Stimulated activated CD4-positive, alpha-beta T cell treated with anti-CD3 and anti-CD28 coated beads, TNF-alpha, amount 100 ng/mL, for 24 hours (primary cell): ENCODE measurements around the gene METTL25B.

Experiments
- DNase-seq, 3 experiments: peaks; one replicate each; pipeline ENCODE4 v3.0.0-alpha.2; 2020; ENCODE audit warnings: low read depth in 3 of 3

The METTL25B gene

DNA sequence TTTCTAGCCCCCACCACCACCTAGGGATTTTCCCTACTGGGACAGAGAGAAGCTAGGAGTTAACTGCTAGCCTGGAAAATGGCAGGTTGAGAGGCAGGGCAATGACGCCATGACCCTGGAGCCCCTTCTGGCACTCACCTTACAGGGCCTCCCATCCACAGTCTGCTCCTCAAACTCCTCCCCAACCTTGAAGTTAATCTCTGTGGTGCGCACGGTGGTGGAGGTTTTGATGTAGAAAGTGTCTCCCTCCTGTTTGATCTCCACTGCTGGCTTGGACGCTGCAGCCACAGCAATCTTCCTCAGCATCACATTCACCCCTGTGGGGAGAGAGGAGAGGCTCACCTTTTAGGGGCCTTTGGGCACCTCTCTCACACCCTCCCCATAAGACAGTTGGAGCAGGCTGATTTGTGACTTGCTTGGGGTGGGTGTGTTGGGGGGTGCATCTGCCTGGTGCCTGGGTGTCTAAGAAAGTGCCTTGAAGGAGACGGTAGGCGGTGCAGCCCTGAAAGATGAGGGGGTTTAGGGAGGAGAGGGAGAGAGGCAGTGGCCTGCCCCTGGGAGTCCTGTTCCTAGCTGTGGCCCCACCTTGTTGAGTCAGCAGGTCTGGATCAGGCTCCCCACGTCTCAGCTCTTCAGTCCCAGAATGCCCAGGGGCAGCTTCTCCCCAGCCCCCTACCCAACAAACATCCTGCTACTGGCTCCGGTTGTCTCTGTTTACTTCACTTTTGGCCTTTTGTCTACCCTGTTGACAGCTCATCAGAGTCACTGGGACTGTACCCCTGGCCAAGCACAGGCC is 27.3 kb upstream of the METTL25B start:
- no peak for DNase-seq

DNA sequence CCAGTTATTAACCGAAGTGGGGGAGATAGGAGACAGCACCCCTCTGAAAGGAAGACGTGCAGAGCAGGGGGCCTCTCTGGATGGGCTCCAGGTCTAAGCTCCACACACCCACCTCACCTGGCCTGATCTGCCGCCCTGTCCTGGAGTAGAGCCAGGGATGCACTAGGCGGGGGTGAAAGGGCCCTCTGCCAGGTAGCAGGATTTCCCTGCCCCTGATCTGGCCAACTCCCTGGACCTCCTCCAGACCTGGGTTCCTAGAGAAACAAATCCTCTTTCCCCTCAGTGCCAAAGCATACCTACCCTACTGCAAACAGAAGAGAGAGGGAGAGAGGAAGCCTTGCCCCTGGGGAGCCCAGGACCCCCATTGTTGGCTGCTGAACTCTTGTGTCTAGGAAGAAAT is 24.9 kb upstream of the METTL25B start:
- no peak for DNase-seq

DNA sequence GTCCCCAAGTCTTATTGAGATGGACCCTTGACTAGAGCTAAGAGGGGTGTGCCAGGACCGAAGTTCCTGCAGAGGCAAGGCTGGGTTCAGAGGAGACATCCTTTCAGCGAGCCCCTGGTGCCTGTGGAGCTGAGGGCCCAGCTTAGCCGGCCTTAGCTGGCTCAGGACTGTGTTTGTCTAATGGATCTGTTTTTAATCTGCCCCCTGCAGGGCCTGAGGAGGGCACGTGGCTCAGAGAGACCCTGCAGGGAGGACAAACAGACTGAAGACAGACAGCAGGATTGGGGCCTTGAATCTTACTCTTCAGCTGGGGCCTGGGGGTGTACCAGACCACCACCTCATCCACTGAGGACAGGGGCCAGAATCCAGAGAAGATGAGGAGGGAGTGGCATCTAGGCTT is 24.5 kb upstream of the METTL25B start:
- no peak for DNase-seq

DNA sequence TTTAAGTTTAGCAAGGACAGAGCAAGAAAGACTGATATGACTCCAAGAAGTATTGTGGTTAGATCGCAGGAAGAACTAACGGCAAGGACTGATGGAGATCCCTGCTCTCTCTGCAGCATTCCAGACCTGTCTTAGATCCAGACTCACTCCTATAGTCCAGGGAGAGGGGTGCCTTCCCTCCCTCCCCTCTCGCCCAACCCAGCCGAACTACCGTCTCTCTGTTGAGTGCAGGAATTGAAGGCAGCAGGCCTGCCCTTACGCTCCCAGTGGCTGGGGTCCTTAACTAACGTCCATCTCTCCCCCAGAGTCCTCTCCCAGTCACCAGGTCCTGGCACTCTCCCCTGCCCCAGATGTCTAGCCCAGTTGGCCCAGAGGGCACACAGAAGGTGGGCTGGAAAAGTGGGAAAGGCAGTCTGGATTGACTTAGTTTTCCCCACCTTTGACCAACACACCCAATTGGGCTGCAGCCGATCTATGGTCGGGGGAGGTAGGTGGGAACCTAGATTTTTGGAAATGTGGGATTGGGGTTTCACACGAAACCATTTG is 24.0 kb upstream of the METTL25B start:
- no peak for DNase-seq

DNA sequence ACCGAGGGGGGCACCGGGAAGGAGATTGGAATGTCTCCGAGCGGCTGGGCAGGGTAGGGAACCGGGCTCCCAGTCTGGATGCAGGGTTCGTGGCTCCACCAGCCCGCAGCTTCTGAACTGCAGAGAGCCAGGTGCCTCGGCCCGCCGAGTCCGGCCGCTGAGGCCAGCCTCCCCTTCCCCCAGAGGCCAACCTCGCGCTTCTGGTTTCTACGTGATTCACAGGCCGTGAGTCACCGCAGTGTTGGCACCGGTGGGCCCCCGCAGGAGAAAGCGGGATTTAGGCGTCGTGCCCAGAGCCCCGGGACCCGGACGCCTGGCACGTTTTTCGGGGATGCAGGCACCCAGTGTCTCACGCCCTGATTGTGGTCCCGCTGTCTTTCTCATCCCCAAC is 23.3 kb upstream of the METTL25B start:
- DNase-seq, result peak in 1 of 3 experiments; percentile 48

DNA sequence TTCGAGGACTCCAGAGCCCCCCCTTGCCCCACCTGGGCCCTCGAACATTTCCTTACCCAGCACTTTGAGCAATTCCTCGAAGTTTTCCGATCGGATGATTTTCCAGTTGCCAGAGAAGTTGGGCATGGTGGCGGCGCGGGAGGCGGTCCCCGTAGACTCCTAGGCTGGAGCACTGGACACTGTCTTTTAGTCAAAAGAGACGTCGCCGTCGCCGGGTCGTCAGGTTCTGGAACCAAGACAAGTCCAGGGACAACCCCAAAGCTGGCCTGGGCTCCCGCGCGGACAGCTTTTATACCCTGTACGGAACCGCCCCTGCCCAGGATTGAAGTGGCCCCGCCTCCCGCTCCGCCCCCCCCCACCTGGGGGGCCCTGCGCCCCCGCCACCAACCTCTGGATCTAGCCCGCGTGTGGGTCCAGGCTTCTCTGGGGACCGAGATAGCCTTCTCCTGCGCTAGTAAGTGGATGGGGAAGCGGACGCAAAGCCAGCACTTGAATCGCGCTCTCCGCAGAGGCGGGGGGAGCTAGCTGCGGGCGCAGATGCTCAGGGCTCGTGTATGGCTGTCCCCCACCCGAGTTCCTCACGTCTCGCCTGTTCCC is 22.9 kb upstream of the METTL25B start, which contains the start of gene CRABP2:
CRABP2 (minus strand) TSS at position 263 of the 597 bp plus-strand sequence; CDS start at position 126, 137 bp downstream.
- no peak for DNase-seq

DNA sequence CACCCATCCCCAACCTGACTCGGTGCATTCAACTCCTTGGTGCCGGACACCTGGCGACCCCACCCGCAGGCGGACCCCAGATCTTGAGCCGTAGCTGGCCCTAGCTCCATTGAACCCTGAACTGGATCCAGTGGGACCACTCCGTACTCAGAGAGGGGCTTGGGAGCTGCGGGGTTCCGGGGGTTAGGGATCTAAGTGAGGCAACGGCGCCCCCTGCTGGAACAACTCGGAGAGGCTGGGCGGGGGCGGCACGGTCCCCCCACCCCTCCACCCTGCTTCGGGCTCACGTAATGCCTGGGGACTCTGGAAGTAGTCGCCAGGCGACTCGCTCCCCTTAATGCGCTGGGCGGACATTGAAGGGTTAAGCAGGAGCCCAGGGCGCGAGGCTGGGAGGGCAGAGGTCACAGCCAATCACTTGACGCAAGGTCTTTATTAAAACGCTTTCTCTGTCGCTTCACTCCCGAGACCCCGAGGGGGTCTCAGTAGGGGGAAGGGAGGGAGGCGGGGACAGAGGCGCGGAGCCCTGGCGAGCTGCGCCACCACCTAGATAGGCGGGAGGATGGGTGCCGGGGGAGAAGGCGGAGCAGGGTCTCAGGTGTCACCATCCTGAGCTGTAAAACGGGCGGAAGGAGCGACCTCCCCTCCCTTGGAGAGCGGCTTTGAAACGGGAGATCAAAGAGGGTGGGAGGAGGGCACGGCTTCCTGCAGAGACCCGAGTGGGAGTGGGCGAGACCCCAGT is 22.2 kb upstream of the METTL25B start:
- DNase-seq, result peak; percentile 47 to 69 (median 55)

DNA sequence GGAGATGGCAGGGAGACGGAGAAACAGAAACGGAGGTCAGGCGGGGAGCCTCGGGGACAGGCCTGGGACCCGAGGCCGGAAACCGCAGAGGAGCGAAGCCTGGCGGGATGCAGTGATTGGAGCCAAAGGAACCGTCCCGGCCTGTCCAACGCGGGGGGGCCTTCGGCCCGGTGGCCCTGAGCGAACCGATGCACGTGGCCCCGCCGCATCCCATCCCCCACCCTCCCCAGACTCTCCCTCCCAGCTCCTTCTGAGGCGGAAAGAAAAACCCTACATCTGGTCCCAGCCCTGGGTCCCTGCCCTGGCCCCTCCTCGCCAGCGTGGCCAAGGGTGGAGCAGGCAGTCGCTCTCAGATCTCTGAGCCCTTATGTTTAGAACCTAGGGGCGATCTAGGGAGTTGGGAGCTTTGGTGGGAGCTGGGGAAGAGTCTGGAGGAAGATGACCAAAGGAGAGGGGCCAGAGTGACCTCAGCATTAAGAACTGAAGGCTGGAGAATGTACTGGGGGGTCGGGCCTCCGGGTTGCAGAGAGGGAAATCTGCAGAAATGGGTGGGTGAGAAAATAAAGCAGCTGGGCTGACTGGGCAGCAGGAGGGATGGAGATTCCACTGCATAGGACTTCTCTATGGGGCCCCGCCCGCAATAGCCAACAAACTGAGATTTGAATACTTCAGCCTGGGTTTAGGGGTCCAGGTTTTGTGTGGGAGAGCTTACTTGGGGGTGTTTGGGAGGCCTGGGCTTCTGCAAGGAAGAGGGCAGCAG is 21.4 kb upstream of the METTL25B start:
- DNase-seq, result no peak

DNA sequence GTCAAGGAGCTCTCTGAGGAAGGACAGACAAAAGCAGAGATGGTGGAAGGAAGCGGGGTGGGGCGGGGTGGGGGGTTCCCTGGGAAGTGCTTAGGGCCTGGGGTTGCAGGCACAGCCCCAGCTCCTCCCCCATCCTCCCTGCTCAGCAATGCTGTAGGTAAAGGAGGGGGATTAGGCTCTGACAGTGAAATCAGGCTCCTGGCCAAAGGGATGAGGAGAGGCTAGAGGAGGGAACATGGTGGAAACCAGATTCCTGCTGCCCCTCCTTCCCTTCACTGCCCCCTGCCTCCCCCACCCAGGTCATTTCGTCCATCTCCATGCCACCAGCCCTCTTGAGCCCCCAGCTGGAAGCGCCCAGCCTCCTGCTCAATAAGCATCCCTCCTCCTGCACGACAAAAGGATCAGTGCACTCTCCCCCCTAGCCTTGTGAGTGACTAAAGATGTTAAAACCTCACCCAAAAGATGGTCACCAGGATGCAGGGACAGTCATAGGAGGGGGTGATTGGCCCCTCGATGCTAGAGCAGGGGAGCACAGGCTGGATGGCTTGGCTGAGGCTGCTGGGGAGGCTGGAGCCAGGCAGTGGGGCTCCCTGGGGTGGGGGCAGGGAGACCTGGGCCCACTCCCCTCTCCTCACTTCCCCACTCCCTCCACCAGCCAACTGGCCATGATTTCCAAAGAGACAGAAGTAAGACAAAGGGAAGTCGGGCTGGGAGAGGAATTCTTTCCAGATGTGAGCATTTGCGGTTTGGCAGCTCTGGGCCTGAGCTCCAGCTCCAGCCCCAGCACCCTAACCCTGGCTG is 20.7 kb upstream of the METTL25B start:
- no peak for DNase-seq

DNA sequence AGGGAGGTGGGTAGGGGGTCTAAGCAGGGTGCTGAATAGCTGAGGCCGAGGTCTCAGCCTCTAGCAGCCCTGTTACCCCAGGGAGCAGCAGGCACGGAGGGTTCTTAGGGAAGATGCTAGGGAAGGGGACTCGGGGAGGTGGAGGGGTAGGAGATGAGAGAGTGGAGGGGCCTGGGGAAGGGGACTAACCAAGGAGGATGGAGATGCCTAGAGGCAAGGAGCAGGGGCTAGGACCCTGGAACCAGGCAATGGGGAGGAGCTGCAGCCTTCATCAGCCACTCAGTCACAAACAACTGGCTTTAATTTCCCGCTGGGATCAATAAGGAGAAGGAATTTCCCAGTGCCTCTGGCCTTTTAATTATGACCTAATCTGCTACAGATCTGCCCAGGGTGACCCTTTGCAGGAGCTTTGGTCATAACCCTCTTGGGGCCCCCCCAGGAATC is 20.0 kb upstream of the METTL25B start:
- no peak for DNase-seq

DNA sequence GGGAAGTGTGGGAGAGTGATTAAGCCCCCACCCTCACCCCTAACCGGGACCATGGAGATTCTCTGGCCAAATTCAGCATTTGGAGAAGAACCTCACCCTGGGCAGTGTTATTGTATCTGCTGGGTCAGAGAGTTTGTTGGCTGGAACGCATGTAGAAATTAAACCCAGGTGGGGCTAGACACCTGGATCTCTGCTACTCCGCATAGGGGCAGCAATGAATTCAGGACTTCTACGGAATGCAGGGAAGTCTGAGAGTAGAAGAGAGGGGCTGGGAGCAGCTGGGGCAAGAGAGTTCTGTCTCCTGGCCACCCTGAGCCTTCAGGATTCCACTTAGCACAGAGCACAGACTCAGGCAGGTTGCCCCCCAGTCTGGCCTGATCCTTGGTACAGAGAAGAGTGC is 19.2 kb upstream of the METTL25B start:
- no peak for DNase-seq

DNA sequence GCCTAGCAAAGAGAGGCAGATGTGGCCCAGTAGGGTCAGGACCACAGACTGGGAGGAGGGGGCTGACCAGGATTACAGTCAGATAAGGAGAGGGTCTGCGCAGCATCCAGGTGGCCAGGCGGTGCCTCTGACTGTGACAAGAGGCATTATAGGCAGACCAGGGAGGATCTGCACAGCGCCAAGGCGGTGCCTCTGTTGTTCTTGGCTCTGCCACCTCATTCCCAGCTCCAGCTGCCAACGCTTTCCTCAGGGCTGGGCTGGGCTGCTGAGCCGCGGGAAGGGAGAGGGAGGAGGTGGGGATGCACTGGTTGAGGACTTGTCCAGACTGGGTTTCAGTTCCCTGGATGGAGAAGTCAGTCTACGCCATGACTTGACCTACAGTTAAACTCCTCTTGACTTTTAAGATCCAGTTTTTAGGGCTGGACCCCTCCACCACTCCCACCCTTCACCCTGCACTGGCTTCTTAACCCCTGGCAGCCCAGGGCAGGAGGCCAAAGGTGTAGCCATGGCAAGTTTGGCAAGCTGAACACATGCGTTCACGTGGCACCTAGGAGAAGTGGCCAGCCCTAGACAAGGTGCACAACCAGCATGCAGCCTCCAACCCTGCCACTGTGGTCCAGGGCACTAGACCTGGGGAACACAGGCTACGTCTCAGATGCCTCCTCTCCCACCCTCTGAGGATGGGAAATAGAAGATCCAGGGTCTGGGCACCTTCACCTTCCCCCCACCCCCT is 18.3 kb upstream of the METTL25B start:
- DNase-seq, result no peak

DNA sequence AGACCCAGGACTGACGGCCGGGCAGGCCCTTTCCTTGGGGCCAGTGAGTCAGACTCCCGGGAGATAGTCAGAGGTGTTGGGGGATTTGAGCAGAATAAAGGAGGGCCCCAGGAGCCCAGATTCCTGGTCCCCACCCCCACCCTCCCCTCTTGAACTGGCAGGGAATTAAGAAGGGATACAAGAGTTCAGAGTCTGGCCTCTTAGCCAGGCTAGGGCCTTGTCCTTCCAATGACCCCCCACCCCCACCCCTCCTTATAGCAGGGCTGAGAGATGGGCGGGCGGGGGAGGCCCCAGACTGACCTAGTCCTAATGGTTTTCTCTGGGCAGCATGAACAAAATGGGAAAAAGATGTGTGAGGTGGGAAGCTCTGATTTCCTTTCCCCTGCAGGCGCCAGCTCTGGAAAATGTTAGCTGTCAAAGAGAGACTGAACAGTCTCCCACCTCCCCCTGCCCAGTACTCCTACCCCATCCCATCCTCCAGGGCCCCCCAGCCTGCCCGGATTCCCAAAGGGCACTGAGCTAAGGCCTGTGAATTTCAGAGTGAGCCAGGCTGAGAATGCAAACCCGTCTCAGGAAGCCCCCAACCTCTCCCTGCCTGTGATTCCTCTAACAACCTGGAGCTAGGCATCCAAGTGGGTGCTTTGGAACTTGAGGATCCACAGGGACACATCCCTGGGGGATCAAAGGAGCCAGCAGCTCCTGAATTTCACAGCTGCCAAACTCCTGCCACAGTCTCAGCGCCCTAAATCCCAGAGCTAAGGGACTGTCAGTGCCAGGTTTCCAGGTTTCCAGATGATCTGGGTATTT is 17.1 kb upstream of the METTL25B start:
- no peak for DNase-seq

DNA sequence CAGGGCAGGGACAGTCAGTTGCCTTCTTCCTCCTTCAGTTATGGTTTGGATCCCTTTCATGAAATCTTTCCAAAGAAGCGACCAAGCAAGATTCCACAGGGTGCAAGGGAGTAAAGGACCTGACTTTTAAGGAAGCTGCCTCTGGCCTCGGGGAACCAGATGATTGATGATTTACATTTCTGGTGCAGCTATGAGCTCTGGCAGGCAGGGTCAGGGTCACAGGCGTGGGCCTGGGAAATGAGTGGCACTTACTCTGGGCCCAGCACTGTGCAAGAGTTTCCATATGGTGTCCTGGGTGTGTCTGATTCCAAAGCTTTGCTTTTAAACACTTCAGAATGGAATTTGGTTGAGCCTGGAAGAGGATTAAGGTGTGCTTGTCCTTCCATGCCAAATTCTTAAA is 15.6 kb upstream of the METTL25B start:
- DNase-seq, result no peak

DNA sequence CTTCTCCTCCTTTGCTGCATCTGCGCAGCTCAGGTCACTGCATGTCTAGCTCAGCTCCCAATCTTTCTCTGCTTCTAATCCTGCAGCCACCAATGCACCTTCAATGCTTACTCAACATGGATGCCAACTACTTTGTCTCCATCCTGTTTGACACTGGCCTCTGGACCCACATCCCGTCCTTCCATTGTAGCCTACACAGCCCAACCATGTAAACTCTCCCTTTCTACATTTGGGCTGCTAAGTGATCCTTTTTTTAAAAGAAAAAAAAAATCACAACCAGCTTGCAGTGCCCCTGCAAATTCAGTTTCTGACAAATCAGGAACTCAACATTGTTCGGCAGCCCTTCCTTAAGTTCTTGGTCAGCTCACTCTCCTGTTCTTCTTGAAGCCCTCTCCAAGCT is 13.4 kb upstream of the METTL25B start:
- DNase-seq, result no peak

DNA sequence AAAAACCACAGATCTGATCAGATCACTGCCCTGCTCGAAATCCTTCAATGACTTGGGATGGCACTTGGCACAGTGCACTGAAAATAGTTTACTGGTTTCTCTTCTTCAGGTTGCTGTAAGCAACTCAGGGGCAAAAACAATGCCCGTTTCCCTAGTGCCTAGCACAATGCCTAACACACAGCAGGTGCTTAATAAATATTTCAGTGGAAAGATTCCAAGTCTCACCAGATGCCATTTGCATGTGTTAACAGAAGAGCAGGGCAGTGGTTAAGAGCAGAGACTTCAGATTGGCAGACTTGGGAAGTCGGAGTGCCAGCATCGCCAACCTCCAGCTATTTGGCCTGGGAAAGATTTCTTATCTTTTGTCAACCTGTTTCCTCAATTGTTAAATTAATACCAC is 10.9 kb upstream of the METTL25B start:
- no peak for DNase-seq

DNA sequence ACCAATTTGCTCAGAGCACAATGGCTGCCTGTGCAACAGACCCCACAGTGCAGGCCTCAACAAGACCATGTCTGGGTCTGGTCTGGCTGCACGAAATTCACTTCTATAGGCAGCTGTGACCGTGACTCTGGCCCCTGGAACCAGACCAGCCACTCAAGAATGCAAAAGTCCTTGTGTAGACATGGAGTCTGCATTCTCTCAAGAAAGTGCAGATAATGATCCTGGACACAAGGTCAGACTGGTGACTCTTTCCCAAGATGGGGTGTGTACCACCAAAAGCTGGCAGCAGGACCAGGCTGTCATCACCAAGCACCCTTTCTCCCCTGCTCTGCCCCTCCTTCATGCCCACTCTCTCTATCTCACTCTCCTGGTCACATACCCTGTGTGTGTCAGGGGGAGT is 7.1 kb upstream of the METTL25B start:
- DNase-seq, result no peak

DNA sequence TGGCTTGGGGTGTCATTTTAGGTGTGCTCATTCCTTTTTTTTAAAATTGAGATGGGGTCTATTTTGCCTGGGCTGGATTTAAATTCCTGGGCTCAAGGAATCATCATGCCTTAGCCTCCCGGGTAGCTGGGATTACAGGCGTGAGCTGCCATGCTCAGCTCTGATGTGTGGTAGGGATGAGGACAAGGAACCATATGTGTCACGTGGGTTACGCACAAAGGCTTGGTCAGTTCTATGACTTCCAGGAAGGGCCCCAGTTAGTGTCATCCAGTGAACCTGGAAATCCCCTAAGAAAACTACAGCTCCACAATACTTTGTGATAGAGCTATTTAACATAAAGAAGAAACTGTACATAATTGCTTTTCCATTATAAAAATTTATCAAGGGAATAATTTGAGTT is 6.7 kb upstream of the METTL25B start:
- DNase-seq, result no peak

DNA sequence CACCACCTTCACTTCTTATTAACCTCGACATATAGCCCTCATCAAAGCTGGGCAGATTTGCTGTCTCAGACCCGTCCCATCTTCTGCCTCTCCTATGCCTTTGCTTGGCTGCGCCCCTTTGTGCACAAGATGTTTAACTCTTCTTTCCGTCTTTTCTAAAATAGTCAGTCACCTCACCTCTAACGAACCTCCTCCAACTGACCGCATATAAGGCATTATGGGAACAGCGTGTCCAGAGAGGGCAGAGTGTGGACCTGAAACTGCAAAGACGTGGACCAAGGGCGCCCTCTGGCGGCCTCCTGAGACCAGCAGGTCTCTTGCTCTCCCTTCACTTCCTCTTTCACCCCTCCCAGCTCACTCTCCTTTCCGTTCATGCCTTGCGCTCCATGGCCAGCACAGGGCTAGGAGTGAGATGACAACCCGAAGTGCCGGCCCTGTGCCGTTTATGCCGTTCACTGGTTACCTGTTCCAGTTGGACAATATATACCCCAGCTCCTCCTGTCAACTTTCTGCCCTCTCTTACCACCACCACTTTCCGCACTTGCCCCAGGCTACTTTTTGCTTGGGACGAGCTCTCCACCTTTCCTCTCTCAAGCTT is 2.5 kb upstream of the METTL25B start:
- DNase-seq, result peak; percentile 51 to 77 (median 58)
